DMS114 treated with DMSO at 0.1 percent for 48 hours (cell line): Measurements from ENCODE around the gene UQCC5.

Source experiments
- DNase-seq: peaks from one replicate; lab custom pipeline; 2025; ENCODE audit not compliant: unreplicated experiment; lab: John Stamatoyannopoulos, UW

UQCC5 gene

GRCh38 chr3:52558436-52558835 is 22.0 kb downstream of the UQCC5 start:
- no peak for DNase-seq

- DNase-seq: no peak
Observed at GRCh38 chr3:52561028-52561747, 24.8 kb downstream of the UQCC5 start.

- DNase-seq: no peak
Observed at GRCh38 chr3:52563984-52564383, 27.6 kb downstream of the UQCC5 start.

- no peak for DNase-seq
Observed at GRCh38 chr3:52568069-52568468, 31.7 kb downstream of the UQCC5 start.

- no peak for DNase-seq
Observed at GRCh38 chr3:52570076-52570475, 33.7 kb downstream of the UQCC5 start.

- no peak for DNase-seq
Observed at GRCh38 chr3:52572221-52572620, 35.8 kb downstream of the UQCC5 start.

- DNase-seq: no peak
Observed at GRCh38 chr3:52574056-52574965, 37.9 kb downstream of the UQCC5 start.
